Activated CD4-positive, alpha-beta T cell treated with anti-CD3 and anti-CD28 coated beads, Interleukin-2, amount 50 U/mL, for 4 hours (primary cell): ENCODE measurements around the gene SF3A1.
A peak's percentile ranks its signal among the peaks of the same experiment; 100 is the strongest.
"Not testable (repeated sequence)": the region's sequence is repeated elsewhere in the genome, so short reads cannot be mapped to it uniquely, and the experiment has no call there.

Experiments used
- DNase-seq, 2 experiments: peaks; one replicate each; pipeline ENCODE4 v3.0.0-alpha.2; 2020

Gene SF3A1

DNA sequence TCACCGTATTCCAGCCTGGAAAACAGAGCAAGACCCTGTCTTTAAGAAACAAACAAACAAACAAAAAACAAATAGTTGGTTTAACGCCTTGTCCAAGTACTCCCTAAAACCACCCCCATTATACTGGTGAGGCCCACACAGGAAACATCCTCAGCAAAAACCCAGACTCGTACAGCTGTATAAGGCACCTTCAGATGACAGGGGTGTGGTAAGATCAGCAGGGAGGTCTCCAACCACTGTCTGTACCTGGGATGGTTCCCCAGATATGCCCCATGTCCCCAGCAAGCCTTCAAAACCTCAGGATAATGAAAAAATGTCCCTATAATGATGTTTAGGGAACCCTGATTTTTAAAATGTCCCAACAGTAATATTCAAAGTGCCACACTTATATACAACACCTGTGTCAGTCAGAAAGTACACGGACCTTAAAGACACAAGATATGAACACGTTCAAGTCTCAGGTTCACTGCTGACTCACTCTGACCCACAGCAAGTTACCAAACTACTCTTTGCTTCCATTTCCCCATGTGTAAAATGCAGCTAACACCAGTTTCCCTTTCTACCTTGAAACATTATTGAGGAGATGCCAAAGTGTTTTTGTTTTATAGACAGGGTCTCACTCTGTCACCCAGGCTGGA lies 9.3 kb downstream of the SF3A1 start:
- DNase-seq: no peak

DNA sequence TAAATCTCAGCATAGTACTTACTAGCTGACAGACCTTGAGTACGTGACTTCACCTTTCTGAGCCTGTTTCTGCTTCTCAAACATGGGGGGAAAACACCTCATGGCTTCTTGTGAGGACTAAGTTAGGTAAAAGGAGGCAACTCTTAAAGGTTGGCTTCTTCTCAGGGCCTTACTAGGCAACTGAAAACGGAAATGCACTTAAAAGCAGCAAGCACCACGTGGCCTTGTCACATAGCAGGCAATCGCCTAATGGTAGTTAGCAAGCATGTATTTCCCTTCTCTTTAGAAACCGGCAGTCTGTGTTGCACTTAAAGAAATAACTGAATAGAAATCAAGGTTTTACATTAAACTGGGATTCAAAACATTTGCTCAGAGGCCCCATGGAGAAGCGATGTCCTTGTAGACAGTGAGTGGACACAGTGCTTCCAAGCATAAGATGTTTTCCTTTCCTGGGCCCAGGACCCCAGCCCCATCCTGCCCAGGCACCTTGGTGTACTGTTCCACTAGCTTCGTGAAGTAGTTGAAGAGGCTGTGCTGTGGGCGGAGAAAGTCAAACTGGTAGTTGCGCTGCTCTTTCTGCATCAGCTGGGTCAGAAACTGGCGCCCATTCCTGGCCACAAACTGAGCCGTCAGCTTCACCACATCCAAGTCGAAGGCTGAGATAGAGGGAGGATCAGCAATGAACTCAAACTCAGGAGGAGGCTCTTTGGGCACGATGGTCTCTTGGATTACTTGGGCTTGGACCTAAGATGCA lies 12.1 kb downstream of the SF3A1 start:
- no peak for DNase-seq

- no peak for DNase-seq
Observed at GRCh38 chr22:30340911-30341685, 15.6 kb downstream of the SF3A1 start.

- DNase-seq: no peak
Observed at GRCh38 chr22:30338802-30339201, 17.9 kb downstream of the SF3A1 start.

DNA sequence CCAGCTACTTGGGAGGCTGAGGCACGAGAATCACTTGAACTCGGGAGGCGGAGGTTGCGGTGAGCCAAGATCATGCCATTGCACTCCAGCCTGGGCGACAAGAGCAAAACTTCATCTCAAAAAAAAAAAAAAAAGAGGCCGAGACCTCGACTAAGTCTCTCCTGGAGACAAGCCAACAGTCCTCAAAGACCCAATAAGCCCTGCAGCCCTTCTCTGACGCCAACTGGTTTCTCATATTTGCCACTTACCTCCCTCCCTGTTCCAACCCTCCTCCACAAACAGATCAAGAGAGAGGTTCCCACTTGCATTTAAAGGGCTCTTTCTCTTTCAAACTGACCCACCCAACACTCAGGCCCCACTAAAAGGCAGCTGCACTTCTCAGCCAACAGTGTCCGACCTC lies 18.4 kb downstream of the SF3A1 start:
- not testable (repeated sequence) for DNase-seq

DNA sequence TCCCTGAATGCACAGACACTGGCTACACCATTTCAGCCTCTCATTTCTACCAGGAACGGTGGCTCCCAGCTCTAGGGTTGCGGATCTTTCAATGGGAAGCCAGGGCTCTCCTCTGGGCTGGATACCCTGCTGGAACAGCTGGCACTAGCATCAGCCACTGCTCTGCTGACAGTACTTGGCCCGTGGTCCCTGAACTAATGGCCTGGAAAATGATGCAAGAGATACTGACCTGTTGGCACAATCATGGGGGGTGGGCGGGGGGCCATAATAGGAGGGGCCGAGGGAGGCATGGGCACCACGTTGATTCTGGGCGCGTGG lies 19.3 kb downstream of the SF3A1 start:
- no peak for DNase-seq

- DNase-seq: no peak
Observed at GRCh38 chr22:30336752-30337460, 19.8 kb downstream of the SF3A1 start.

GRCh38 chr22:30335236-30335635 lies 21.5 kb downstream of the SF3A1 start:
- DNase-seq: no peak

GRCh38 chr22:30334646-30335045 lies 22.0 kb downstream of the SF3A1 start:
- DNase-seq: no peak

DNA sequence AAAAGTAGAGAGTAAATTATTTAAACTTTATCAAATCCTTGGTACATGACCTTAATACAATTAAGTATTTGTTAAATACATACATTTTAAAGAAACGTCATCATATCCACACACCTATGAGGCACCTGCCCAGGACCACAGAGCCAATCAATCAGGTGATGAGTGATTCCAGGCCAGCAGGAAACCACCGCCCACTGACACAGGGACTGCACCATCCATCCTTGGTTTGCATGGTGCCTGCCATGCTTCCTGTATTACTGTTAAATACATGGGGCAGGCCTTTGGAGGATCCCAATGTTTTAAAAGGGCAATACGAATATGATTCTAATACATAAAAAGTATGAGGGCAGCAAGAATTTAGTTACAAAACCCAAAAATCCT lies 23.0 kb downstream of the SF3A1 start:
- no peak for DNase-seq

DNA sequence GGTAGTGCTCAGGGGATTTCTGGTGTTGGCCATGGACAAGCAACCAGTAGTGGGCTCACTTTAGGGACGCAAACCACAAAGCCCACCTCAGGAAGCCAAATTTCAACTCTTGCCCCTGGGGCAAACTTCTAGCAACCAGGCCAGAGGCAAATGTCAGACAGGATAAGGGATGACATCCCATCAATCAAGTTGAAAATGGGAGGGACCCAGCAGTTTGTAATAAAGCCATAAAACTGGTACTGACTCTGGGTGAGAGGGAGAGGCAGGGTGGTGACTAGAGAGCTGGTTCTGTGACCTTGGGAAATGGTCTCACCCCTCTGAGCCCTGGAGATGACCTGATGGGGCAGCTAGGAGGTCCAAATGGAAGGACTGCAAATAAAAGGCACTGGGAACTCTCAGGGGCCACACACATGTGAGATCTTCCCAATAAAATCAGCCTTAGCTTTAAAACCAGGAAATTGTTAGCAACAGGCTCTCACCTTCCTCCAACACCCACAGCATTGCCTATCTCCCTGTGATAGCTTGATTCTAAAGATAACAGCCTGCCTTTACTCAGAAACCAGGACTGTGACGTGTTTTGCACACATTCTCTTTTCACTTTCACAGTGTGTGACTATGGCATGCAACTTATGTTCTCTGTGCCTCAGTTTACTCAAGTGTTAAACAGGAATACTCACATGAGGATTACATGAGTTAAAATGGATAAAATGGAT lies 23.5 kb downstream of the SF3A1 start:
- no peak for DNase-seq

DNA sequence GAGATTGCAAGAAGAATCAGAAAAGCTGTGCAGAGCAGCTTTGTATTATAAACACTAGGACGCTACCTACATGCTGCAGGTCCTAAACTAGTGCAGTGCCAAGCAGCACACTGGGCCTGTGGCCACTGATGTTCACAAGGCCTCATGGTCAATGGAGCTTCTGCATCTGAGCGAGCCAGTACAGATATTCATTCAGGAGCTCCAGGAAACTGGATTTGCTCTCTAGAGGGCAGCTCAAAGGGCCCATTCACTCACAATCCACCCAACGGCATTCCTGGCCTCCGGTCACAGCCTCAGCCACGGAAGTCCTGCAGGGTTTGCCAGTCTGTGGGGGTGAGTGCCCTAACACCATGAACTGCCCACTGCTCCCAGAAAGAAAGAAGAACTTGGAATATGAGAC lies 24.1 kb downstream of the SF3A1 start:
- DNase-seq: no peak

DNA sequence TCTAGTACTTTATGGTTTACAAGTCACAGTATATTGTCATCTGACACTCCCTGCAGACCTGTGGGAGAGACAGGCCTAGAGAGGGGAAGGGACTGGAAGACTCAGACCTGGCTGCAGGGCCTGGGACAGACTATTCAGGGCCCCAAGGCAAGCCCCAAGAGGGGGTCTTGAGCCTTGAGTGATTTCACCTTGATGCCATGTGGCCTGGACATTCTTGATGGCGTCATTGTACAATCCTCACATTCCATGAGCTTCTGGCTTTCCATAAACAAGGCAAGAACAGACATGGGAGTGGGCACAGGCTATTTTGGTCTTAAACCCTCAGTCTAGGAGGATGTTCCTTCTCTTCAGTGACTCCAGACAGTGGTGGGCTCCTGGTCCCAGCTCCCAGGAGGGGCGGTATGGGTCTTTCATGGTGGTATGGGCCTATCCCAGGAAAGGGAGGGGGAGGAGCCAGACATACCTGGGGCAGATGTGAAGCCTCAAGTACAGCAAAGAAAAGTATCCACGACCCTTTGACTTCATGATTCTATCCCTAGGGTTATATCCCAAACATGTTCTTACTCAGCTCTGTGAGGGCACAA lies 28.1 kb downstream of the SF3A1 start:
- no peak for DNase-seq

DNA sequence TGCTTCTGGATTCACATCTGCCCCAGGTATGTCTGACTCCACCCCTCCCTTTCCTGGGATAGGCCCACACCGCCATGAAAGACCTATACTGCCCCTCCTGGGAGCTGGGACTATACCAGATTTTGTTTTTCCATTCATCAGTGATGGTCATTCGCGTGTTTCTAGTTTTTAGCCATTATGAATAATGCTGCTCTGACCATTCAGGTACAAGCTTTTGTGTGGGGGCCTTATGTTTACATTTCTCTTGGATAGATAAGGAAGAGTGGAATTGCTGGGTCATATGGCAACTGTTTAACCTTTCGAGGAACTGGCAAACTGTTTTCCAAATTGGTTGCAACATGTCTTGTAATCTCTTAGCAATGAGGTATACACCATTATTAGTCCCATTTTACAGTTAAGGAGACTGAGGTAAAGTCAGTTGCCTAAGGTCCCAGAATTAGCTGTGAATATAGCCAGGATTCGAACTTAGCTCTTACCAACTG lies 28.8 kb downstream of the SF3A1 start:
- no peak for DNase-seq

DNA sequence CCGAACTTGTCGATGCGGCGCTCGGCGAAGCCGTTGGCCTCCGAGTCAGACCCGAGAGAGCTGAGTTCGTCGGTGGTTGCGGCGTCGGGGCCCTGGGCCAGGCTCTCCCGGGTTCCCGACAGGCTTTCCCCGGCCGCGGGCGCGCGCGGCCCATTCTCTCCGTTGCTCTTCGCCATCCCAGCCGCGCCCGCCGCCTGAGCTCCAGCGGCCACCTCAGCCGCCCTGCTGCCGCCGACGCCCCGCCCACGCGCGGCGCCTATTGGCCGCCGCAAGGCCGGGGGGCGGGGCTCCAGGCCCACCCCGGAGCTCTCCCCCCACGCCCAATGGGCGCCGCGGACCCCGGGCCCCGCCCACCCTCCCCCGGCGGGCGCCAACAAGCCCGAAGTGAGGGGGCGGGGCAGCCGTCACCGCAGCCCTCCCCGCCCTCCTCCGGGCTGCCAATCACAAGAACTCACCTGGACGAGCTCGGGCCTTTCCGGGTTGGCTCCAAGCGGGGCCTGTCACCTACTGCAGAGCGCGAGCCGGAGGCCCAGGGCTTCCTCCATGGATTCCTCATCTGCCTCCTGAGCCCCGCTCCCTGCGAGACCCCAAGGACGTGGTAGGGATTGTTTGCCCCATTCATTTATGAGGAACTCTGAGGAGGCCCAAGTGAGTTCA lies 29.9 kb downstream of the SF3A1 start, which contains the start of gene TBC1D10A:
TSS of gene TBC1D10A (minus strand) at position 236 of the 657 bp plus-strand sequence. CDS start at position 176, 60 bp downstream.
- peak; percentile 88 to 91 for DNase-seq

GRCh38 chr22:30326255-30326705 lies 30.4 kb downstream of the SF3A1 start:
- no peak for DNase-seq

DNA sequence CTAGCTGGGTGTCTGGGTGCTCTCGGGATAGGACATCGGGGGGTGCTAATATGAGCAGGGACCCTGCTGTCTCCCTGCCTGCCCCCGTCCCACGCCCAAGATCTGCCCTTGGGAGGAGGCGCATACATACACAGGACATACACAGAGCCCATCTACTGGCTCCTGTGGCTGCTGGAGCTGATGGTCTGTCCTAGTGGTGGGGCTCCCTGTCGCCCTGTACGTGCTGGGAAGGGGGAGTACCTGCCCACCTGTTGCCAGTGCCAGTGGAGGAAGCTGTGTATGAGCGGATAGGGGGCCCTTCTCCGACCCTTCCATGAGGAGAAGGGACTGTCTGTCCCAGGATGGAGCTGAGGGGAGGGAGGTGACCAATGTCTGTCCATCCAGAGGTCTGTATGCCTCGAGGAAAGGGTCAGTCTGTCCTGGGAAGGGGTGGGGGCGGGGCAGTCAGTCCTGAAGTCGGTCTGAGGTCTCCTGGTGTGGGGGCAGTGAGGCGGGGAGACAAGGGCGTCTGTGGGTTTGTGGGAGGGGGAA lies 30.9 kb downstream of the SF3A1 start:
- DNase-seq: no peak

DNA sequence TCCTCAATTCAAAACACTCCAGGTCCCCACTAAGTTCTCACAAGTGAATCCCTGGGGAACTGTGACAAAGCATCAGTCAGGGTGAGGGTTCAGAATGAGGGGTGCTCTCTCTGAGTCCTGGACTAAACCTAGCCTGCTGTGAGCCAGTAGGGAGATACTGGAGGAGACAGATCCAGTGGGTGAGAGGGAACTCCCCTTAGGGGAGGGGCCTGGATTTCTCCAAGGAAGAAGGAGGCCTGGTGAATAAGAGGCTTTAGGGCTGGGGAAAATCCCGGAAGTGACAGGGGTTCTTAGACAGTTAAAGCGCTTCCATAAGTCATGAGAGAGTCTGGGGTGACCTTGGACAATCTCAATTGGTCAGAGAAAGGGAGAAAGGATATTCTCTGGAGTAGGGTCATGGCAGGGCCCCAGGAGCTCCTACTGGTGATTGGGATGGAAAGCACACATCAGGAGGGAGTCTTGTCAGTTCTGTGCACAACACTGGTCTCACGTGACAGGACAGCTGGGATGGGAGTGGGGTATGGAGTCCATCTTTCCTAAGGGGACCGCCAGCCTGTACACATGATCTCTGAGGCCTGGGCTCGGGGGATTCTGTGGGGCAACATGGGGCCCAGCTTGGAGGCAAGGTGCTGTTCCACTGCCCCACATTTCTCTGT lies 31.5 kb downstream of the SF3A1 start:
- DNase-seq: no peak

DNA sequence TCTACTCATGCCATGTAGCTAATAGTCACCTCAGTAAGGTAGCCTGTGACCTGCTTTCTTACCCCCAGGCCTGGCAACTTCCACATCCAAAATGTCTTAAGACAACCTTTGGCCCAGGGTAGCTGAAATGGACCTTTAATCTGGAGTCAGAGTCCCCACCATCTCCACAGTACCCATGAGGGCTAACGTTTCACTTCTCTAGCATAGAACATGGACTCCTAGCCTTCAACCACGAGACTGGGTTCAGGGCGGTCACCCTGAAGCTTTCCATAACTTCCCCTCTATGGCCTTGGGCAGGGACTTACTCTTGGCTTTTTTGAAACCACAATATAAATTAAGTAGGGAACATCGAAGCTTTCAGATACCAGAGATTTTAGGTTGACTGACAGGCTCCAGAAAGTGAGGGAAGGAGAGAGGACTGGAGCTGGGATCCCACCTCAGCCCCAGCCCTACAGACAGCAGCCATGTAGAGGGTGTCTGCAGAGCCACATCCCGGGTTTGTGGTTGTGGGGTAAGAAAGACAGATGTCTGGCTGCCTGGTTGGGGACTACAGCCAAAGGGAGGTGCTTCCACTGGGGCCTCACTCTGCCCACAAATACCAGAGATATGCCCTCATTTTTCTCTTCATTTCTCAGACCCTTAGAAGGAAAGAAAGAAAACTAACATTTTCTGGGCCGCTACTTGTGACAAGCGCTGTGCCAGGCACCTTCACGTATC lies 32.5 kb downstream of the SF3A1 start:
- DNase-seq: no peak

GRCh38 chr22:30323246-30323645 lies 33.4 kb downstream of the SF3A1 start:
- no peak for DNase-seq
